ENCODE measurements around the gene COL25A1.

DNA sequence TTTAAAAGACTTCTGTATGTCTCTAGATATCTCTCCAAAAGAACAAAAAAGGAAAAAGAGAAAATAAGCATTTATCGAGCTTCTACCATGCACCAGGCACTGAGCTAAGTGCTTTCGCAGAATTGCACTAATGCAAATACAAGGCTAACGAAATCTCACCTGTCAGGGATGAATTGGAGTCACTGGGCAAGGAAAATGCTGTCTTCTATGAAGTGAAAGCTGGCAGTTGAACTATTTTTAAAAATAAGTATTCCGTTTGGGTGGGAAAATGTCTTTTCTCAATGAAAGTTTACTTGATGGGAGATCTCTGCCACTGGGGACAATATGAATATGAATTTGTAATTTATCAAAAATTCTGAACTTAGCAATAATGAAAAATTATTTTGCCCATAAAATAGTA lies 47.6 kb downstream of the COL25A1 start:
- TF ChIP-seq RAD21 (IDR thresholded peaks at IDR 0.05), result no peak
- TF ChIP-seq, protein P1, sequence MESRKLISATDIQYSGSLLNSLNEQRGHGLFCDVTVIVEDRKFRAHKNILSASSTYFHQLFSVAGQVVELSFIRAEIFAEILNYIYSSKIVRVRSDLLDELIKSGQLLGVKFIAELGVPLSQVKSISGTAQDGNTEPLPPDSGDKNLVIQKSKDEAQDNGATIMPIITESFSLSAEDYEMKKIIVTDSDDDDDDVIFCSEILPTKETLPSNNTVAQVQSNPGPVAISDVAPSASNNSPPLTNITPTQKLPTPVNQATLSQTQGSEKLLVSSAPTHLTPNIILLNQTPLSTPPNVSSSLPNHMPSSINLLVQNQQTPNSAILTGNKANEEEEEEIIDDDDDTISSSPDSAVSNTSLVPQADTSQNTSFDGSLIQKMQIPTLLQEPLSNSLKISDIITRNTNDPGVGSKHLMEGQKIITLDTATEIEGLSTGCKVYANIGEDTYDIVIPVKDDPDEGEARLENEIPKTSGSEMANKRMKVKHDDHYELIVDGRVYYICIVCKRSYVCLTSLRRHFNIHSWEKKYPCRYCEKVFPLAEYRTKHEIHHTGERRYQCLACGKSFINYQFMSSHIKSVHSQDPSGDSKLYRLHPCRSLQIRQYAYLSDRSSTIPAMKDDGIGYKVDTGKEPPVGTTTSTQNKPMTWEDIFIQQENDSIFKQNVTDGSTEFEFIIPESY (IDR thresholded peaks at IDR 0.05), result no peak
- no peak for TF ChIP-seq GABPA (IDR thresholded peaks at IDR 0.05 in 1 of 2, conservative IDR thresholded peaks at IDR 0.05 in 1 of 2)
- TF ChIP-seq, protein P2, sequence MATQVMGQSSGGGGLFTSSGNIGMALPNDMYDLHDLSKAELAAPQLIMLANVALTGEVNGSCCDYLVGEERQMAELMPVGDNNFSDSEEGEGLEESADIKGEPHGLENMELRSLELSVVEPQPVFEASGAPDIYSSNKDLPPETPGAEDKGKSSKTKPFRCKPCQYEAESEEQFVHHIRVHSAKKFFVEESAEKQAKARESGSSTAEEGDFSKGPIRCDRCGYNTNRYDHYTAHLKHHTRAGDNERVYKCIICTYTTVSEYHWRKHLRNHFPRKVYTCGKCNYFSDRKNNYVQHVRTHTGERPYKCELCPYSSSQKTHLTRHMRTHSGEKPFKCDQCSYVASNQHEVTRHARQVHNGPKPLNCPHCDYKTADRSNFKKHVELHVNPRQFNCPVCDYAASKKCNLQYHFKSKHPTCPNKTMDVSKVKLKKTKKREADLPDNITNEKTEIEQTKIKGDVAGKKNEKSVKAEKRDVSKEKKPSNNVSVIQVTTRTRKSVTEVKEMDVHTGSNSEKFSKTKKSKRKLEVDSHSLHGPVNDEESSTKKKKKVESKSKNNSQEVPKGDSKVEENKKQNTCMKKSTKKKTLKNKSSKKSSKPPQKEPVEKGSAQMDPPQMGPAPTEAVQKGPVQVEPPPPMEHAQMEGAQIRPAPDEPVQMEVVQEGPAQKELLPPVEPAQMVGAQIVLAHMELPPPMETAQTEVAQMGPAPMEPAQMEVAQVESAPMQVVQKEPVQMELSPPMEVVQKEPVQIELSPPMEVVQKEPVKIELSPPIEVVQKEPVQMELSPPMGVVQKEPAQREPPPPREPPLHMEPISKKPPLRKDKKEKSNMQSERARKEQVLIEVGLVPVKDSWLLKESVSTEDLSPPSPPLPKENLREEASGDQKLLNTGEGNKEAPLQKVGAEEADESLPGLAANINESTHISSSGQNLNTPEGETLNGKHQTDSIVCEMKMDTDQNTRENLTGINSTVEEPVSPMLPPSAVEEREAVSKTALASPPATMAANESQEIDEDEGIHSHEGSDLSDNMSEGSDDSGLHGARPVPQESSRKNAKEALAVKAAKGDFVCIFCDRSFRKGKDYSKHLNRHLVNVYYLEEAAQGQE (IDR thresholded peaks at IDR 0.05), result no peak
- TF ChIP-seq, protein P3, sequence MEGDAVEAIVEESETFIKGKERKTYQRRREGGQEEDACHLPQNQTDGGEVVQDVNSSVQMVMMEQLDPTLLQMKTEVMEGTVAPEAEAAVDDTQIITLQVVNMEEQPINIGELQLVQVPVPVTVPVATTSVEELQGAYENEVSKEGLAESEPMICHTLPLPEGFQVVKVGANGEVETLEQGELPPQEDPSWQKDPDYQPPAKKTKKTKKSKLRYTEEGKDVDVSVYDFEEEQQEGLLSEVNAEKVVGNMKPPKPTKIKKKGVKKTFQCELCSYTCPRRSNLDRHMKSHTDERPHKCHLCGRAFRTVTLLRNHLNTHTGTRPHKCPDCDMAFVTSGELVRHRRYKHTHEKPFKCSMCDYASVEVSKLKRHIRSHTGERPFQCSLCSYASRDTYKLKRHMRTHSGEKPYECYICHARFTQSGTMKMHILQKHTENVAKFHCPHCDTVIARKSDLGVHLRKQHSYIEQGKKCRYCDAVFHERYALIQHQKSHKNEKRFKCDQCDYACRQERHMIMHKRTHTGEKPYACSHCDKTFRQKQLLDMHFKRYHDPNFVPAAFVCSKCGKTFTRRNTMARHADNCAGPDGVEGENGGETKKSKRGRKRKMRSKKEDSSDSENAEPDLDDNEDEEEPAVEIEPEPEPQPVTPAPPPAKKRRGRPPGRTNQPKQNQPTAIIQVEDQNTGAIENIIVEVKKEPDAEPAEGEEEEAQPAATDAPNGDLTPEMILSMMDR (IDR thresholded peaks at IDR 0.05; ENCODE audit: low read depth, low read length, missing input control), result no peak
- TF ChIP-seq HNF4A (conservative IDR thresholded peaks at IDR 0.05), result no peak
- TF ChIP-seq, protein P4, sequence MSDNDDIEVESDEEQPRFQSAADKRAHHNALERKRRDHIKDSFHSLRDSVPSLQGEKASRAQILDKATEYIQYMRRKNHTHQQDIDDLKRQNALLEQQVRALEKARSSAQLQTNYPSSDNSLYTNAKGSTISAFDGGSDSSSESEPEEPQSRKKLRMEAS (IDR thresholded peaks at IDR 0.05), result no peak
- TF ChIP-seq JUND (IDR thresholded peaks at IDR 0.05), result no peak
- no peak for TF ChIP-seq FOXA1 (IDR thresholded peaks at IDR 0.05)
